RWPE2 (cell line): Measurements from ENCODE around the gene MAU2.
"Not testable (repeated sequence)": the region's sequence is repeated elsewhere in the genome, so short reads cannot be mapped to it uniquely, and the experiment has no call there.

Source experiments
- ATAC-seq: fragments of 200-7000 bp; cut with Tn5 transposase; 3 replicates; pipeline ENCODE4 v1.9.1; 2021; ENCODE audit warnings: low read depth
- DNase-seq: peaks from one replicate; pipeline ENCODE4 v3.0.0-alpha.2; 2020; ENCODE audit warnings: low spot score
- H3K27ac ChIP-seq: fragments of 450-650 bp; 2 replicates; pipeline ENCODE4 v1.5.1; 2017; ENCODE audit warnings: mild to moderate bottlenecking; ENCODE audit not compliant: poor library complexity, severe bottlenecking
- H3K27me3 ChIP-seq: fragments of 250-450 bp; sonication (Bioruptor Pico); 2 replicates; pipeline ENCODE4 v1.5.1; 2021; ENCODE audit warnings: mild to moderate bottlenecking, moderate library complexity; ENCODE audit not compliant: insufficient read depth, poor library complexity, severe bottlenecking
- H3K36me3 ChIP-seq: fragments of 250-450 bp; sonication (Bioruptor Pico); 2 replicates; pipeline ENCODE4 v1.5.1; 2020; ENCODE audit warnings: low read depth, mild to moderate bottlenecking, moderate library complexity
- H3K4me1 ChIP-seq: fragments of 250-450 bp; sonication (Bioruptor Pico); 2 replicates; pipeline ENCODE4 v1.5.1; 2021; ENCODE audit warnings: mild to moderate bottlenecking, moderate library complexity; ENCODE audit not compliant: insufficient read depth, poor library complexity, severe bottlenecking
- H3K4me3 ChIP-seq: fragments of 250-450 bp; sonication (Bioruptor Pico); 2 replicates; pipeline ENCODE4 v1.5.1; 2021; ENCODE audit warnings: mild to moderate bottlenecking, moderate library complexity; ENCODE audit not compliant: severe bottlenecking
- H3K9me3 ChIP-seq: fragments of 250-450 bp; sonication (Bioruptor Pico); 2 replicates; pipeline ENCODE4 v1.5.1; 2021; ENCODE audit warnings: mild to moderate bottlenecking, moderate library complexity; ENCODE audit not compliant: severe bottlenecking
- CTCF ChIP-seq: fragments of 450-650 bp; IDR thresholded peaks from one replicate; pipeline ENCODE4 v1.5.1; 2017; ENCODE audit warnings: mild to moderate bottlenecking, moderate library complexity; ENCODE audit not compliant: poor library complexity, severe bottlenecking

MAU2 gene

GRCh38 chr19:19385131-19385895, 64.7 kb downstream of the MAU2 start:
- peak; percentile 100 for DNase-seq
- Histone ChIP-seq H3K4me3 (peak overlapping the region; percentile 95), H3K27ac (peak overlapping the region; percentile 80), H3K4me1 (peaks cover 25% of the 10 kb centered on the region), H3K9me3 (no peaks in the 10 kb centered on the region), H3K27me3 (no peaks in the 10 kb centered on the region), H3K36me3 (0 out of 2 replicates have a peak, but pooled peaks cover 4% of the 10 kb centered on the region)
- TF ChIP-seq CTCF: no peak
- peak; percentile 94 for ATAC-seq

- peak; percentile 32 for TF ChIP-seq CTCF
- ATAC-seq (no peak; the same call in 2 of the 3 replicates), DNase-seq (no peak)
- H3K27me3 ChIP-seq: no peaks in the 10 kb centered on the region
- peaks cover 26% of the 10 kb centered on the region for H3K4me1 ChIP-seq
- H3K9me3 ChIP-seq: no peaks in the 10 kb centered on the region
- peak overlapping the region; percentile 95 for H3K4me3 ChIP-seq
- 0 out of 2 replicates have a peak, but pooled peaks cover 4% of the 10 kb centered on the region for H3K36me3 ChIP-seq
- H3K27ac ChIP-seq: peak overlapping the region; percentile 80
Measured at GRCh38 chr19:19385896-19386869, 65.6 kb downstream of the MAU2 start.

GRCh38 chr19:19387108-19387507, 66.5 kb downstream of the MAU2 start:
- TF ChIP-seq CTCF: no peak
- peaks cover 30% of the 10 kb centered on the region for H3K4me1 ChIP-seq
- ATAC-seq: no peak
- 0 out of 2 replicates have a peak, but pooled peaks cover 4% of the 10 kb centered on the region for H3K36me3 ChIP-seq
- H3K4me3 ChIP-seq: peak overlapping the region; percentile 95
- no peaks in the 10 kb centered on the region for H3K9me3 ChIP-seq
- DNase-seq: no peak
- peak overlapping the region; percentile 80 for H3K27ac ChIP-seq
- no peaks in the 10 kb centered on the region for H3K27me3 ChIP-seq

GRCh38 chr19:19388568-19389555, 68.2 kb downstream of the MAU2 start:
- H3K36me3 ChIP-seq: 0 out of 2 replicates have a peak, but pooled peaks cover 4% of the 10 kb centered on the region
- H3K27ac ChIP-seq: peak overlapping the region; percentile 42
- peak overlapping the region; percentile 6 for H3K4me3 ChIP-seq
- H3K4me1 ChIP-seq: peaks cover 30% of the 10 kb centered on the region
- H3K27me3 ChIP-seq: no peaks in the 10 kb centered on the region
- no peak for TF ChIP-seq CTCF
- H3K9me3 ChIP-seq: no peaks in the 10 kb centered on the region
- DNase-seq: no peak
- ATAC-seq: no peak

GRCh38 chr19:19389683-19390082, 69.1 kb downstream of the MAU2 start:
- Histone ChIP-seq H3K4me1 (peaks cover 27% of the 10 kb centered on the region), H3K27ac (peak overlapping the region; percentile 42)
- not testable (repeated sequence) for H3K4me3 ChIP-seq, H3K36me3 ChIP-seq, H3K27me3 ChIP-seq, DNase-seq, ATAC-seq, H3K9me3 ChIP-seq

- not testable (repeated sequence) for H3K27me3 ChIP-seq, H3K9me3 ChIP-seq, H3K4me3 ChIP-seq, H3K36me3 ChIP-seq, ATAC-seq, DNase-seq
- Histone ChIP-seq H3K4me1 (peaks cover 16% of the 10 kb centered on the region), H3K27ac (peak overlapping the region; percentile 30)
Measured at GRCh38 chr19:19394333-19394732, 73.7 kb downstream of the MAU2 start.
